Neuronal stem cell (in vitro differentiated cells): ENCODE data around the gene HOXB3.

Experiments used
- DNase-seq: peaks from one replicate; pipeline ENCODE4 v3.0.0-alpha.2; 2013; ENCODE audit warnings: low spot score
- H2AFZ ChIP-seq: one replicate; pipeline ENCODE4 v1.6.1; 2013; ENCODE audit warnings: mild to moderate bottlenecking, low read length, inconsistent platforms
- H2AK5ac ChIP-seq: 2 replicates; pipeline ENCODE4 v1.6.1; 2013; ENCODE audit warnings: low read depth, mild to moderate bottlenecking, inconsistent platforms, low read length, moderate library complexity, mixed read lengths
- H2BK120ac ChIP-seq: 2 replicates; pipeline ENCODE4 v1.6.1; 2013; ENCODE audit warnings: low read depth, mild to moderate bottlenecking, inconsistent platforms, low read length, moderate library complexity, mixed read lengths
- H2BK12ac ChIP-seq: one replicate; pipeline ENCODE4 v1.6.1; 2013; ENCODE audit warnings: low read length, inconsistent platforms
- H2BK15ac ChIP-seq: 2 replicates; pipeline ENCODE4 v1.6.1; 2013; ENCODE audit warnings: mild to moderate bottlenecking, low read length, inconsistent platforms, mixed read lengths
- H2BK5ac ChIP-seq: one replicate; pipeline ENCODE4 v1.6.1; 2013; ENCODE audit warnings: inconsistent platforms, mild to moderate bottlenecking, low read length, moderate library complexity
- H3K14ac ChIP-seq: one replicate; pipeline ENCODE4 v1.6.1; 2013; ENCODE audit warnings: low read length, inconsistent platforms
- H3K18ac ChIP-seq: 2 replicates; pipeline ENCODE4 v1.6.1; 2013; ENCODE audit warnings: low read length, inconsistent platforms
- H3K23ac ChIP-seq: 2 replicates; pipeline ENCODE4 v1.6.1; 2013; ENCODE audit warnings: low read depth, mild to moderate bottlenecking, mixed read lengths, low read length, inconsistent platforms; ENCODE audit not compliant: poor library complexity
- H3K27ac ChIP-seq: replicated peaks from 3 replicates; pipeline ENCODE4 v1.5.1; 2013; ENCODE audit warnings: low read length, inconsistent platforms
- H3K27me3 ChIP-seq, 3 experiments: 2 replicates each; pipeline ENCODE4 v1.6.1; 2013; ENCODE audit warnings: low read length in 3 of 3, mild to moderate bottlenecking in 2 of 3, inconsistent platforms in 1 of 3, low read depth in 1 of 3, mixed read lengths in 1 of 3, moderate library complexity in 1 of 3; ENCODE audit not compliant: control insufficient read depth in 3 of 3, insufficient read depth in 3 of 3
- H3K36me3 ChIP-seq, 2 donors: replicated peaks in 1 of 2; 2 replicates each; pipeline ENCODE4 v1.6.1; 2013; ENCODE audit warnings: low read length in 2 of 2; ENCODE audit not compliant: control insufficient read depth in 2 of 2, insufficient read depth in 2 of 2
- H3K4ac ChIP-seq: 2 replicates; pipeline ENCODE4 v1.6.1; 2013; ENCODE audit warnings: inconsistent platforms, mild to moderate bottlenecking, low read length, moderate library complexity
- H3K4me1 ChIP-seq, 2 donors: 1 replicate in 1 of 2; 2 replicates in 1 of 2; pipeline ENCODE4 v1.6.1; 2013; ENCODE audit warnings: low read length in 2 of 2, low read depth in 1 of 2; ENCODE audit not compliant: control insufficient read depth in 2 of 2, insufficient read depth in 1 of 2
- H3K4me2 ChIP-seq: one replicate; pipeline ENCODE4 v1.6.1; 2013; ENCODE audit warnings: mild to moderate bottlenecking, low read length, inconsistent platforms; ENCODE audit not compliant: insufficient read depth, poor library complexity, severe bottlenecking
- H3K4me3 ChIP-seq, 2 donors: 2 replicates each; pipeline ENCODE4 v1.5.1; 2013; ENCODE audit warnings: low read length in 2 of 2, mild to moderate bottlenecking in 2 of 2, inconsistent platforms in 1 of 2, moderate library complexity in 1 of 2
- H3K79me1 ChIP-seq: one replicate; pipeline ENCODE4 v1.6.1; 2013; ENCODE audit warnings: low read depth, mild to moderate bottlenecking, inconsistent platforms, low read length, moderate library complexity
- H3K9ac ChIP-seq: one replicate; pipeline ENCODE4 v1.6.1; 2013; ENCODE audit warnings: mild to moderate bottlenecking, low read depth, low read length, inconsistent platforms; ENCODE audit not compliant: poor library complexity
- H3K9me3 ChIP-seq, 2 donors: replicated peaks in 1 of 2; 2 replicates each; pipeline versions ENCODE3 to v1.6.1; 2013; ENCODE audit warnings: low read length in 2 of 2, mild to moderate bottlenecking in 2 of 2, inconsistent platforms in 1 of 2, low read depth in 1 of 2, mixed read lengths in 1 of 2, moderate library complexity in 1 of 2; ENCODE audit not compliant: control insufficient read depth in 2 of 2, insufficient read depth in 1 of 2
- H4K8ac ChIP-seq: one replicate; pipeline ENCODE4 v1.6.1; 2013; ENCODE audit warnings: low read depth, mild to moderate bottlenecking, inconsistent platforms, low read length, moderate library complexity
- H4K91ac ChIP-seq: one replicate; pipeline ENCODE4 v1.6.1; 2013; ENCODE audit warnings: low read length, low read depth, mild to moderate bottlenecking, inconsistent platforms; ENCODE audit not compliant: poor library complexity
- WGBS, 2 donors: extraction: QIAGEN DNeasy Blood & Tissue Kit; methylation state at CpG; one replicate each; pipeline ENCODE4 v1.1.7; 2013; ENCODE audit warnings: missing lambda C conversion rate in 2 of 2, mixed read lengths in 1 of 2; ENCODE audit not compliant: insufficient read length in 2 of 2, insufficient replicate concordance in 1 of 2; ENCODE audit errors: extremely low coverage in 2 of 2; 5-methylcytosine and 5-hydroxymethylcytosine counted together

Gene HOXB3

DNA sequence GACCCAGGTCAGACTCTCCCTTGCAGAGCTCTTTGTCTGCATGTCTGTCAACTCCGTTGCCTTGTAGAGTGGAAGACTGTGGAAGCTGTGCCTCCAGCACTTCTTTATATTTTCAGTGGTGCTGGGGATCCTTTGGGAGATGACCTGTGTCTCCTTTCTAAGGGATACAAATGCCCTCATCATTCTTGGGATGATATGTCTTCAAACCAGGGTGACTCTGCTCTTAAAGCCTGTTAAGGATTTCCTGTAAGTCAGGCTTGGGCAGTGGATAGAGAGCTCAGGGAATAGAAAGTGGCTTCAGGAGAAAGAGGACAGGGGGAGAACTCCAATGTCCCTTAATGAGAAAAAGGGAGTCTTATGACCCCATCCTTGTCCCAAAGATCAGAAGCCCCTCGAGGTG, 1.5 kb downstream of the HOXB3 start:
- H3K27ac ChIP-seq = no peak overlapping the region
- no peak overlapping the region for H3K9ac ChIP-seq
- H2AK5ac ChIP-seq = no peak overlapping the region
- no peaks in the 10 kb centered on the region for H3K4me1 ChIP-seq
- no peak overlapping the region for H2BK5ac ChIP-seq
- H3K4me3 ChIP-seq = no peak overlapping the region
- H2BK120ac ChIP-seq = no peak overlapping the region
- no peak overlapping the region for H2AFZ ChIP-seq
- no peak overlapping the region for H4K91ac ChIP-seq
- peaks cover 0 to 3% of the 10 kb centered on the region in 2 donors for H3K9me3 ChIP-seq
- no peak overlapping the region for H3K23ac ChIP-seq
- no peak overlapping the region for H3K18ac ChIP-seq
- H2BK15ac ChIP-seq = no peak overlapping the region
- no peak overlapping the region for H2BK12ac ChIP-seq
- no peak overlapping the region for H3K14ac ChIP-seq
- no peak overlapping the region for H3K4me2 ChIP-seq
- H4K8ac ChIP-seq = no peak overlapping the region
- H3K79me1 ChIP-seq = no peaks in the 10 kb centered on the region
- no CpG with 5 or more reads among the region's 2 CpGs for WGBS, 2 donors
- H3K27me3 ChIP-seq = peaks cover 57 to 100% (median 100%) of the 10 kb centered on the region in 3 experiments
- H3K36me3 ChIP-seq = no peaks in the 10 kb centered on the region
- no peak for DNase-seq
- H3K4ac ChIP-seq = no peak overlapping the region

DNA sequence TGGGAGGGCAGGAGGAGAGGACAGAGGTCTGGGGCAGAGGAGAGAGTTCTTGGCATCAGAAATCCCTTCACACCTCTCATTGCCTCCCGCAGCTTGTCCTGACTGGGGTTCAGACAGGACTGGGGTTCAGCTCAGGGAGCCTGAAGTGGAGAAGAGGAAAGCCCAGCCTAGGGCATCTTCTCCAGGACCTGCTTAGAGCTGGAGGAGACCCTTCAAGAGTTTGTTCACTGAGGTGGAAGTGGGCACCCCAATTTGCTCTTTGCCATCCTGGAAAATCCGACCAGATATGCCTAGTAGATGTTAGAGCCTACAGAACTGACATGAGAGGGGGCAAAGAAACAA, 2.0 kb downstream of the HOXB3 start:
- Histone ChIP-seq H2BK12ac (no peak overlapping the region), H3K4ac (no peak overlapping the region), H4K8ac (no peak overlapping the region), H3K36me3 (no peaks in the 10 kb centered on the region), H2BK120ac (no peak overlapping the region), H3K4me3 (no peak overlapping the region), H3K79me1 (no peaks in the 10 kb centered on the region), H3K9ac (no peak overlapping the region), H2BK5ac (no peak overlapping the region), H3K4me1 (no peaks in the 10 kb centered on the region), H3K9me3 (peaks cover 0 to 3% of the 10 kb centered on the region in 2 donors), H3K14ac (no peak overlapping the region), H2AK5ac (no peak overlapping the region), H2BK15ac (no peak overlapping the region), H3K4me2 (no peak overlapping the region), H4K91ac (no peak overlapping the region), H3K27me3 (peaks cover 55 to 100% (median 100%) of the 10 kb centered on the region in 3 experiments), H3K27ac (no peak overlapping the region), H2AFZ (no peak overlapping the region), H3K18ac (no peak overlapping the region), H3K23ac (no peak overlapping the region)
- no peak for DNase-seq
- WGBS, 2 donors = no CpG with 5 or more reads among the region's 2 CpGs

DNA sequence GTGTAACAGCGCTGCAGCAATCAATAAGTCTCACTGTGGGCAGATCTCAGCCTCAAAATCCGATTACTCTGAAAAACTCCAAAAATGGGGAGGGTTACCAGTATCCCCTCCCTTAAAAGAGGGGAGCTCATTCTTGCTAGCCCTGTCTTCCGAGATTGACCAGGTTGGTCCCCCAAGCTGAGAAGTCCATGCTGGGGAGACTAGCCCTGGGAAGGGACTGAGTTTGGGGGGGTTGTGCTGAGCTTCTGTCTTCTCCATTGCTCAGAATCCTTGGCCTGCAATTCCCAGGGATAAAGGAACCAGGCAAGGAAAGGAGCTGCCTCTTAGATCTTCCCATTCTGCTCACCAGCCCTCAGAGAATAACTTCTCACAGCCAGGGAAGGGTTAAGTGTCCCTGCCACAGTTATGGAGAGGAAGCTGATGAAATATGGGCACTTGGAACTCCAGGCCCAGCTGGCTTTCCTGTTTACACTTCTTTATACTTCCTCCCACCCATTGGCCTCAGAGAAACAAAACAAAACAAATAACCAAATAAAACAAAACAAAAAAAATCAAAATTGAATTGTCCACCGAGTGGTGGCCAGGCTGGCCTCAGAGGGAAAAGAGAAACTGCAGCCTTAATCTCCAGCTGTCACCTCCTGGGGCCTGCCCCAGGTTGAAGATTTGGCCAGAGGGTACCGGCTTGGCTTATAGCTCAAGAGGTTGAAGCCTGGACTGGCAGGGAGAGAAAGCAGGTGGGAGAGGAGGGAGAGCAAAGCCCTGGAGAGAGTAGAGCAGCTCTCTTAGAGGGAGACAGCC, 2.6 kb downstream of the HOXB3 start:
- Histone ChIP-seq H3K18ac (no peak overlapping the region), H2BK5ac (no peak overlapping the region), H3K9me3 (peaks cover 0 to 3% of the 10 kb centered on the region in 2 donors), H4K8ac (no peak overlapping the region), H3K4me3 (no peak overlapping the region), H3K27ac (no peak overlapping the region), H3K79me1 (no peaks in the 10 kb centered on the region), H2AFZ (no peak overlapping the region), H4K91ac (no peak overlapping the region), H3K4me2 (no peak overlapping the region), H2BK12ac (no peak overlapping the region), H3K27me3 (peaks cover 57 to 100% (median 100%) of the 10 kb centered on the region in 3 experiments), H3K36me3 (no peaks in the 10 kb centered on the region), H3K23ac (no peak overlapping the region), H2BK15ac (no peak overlapping the region), H2AK5ac (no peak overlapping the region), H3K14ac (no peak overlapping the region), H3K4me1 (no peaks in the 10 kb centered on the region), H3K4ac (no peak overlapping the region), H2BK120ac (no peak overlapping the region), H3K9ac (no peak overlapping the region)
- no peak for DNase-seq
- no CpG with 5 or more reads among the region's 5 CpGs for WGBS, 2 donors

DNA sequence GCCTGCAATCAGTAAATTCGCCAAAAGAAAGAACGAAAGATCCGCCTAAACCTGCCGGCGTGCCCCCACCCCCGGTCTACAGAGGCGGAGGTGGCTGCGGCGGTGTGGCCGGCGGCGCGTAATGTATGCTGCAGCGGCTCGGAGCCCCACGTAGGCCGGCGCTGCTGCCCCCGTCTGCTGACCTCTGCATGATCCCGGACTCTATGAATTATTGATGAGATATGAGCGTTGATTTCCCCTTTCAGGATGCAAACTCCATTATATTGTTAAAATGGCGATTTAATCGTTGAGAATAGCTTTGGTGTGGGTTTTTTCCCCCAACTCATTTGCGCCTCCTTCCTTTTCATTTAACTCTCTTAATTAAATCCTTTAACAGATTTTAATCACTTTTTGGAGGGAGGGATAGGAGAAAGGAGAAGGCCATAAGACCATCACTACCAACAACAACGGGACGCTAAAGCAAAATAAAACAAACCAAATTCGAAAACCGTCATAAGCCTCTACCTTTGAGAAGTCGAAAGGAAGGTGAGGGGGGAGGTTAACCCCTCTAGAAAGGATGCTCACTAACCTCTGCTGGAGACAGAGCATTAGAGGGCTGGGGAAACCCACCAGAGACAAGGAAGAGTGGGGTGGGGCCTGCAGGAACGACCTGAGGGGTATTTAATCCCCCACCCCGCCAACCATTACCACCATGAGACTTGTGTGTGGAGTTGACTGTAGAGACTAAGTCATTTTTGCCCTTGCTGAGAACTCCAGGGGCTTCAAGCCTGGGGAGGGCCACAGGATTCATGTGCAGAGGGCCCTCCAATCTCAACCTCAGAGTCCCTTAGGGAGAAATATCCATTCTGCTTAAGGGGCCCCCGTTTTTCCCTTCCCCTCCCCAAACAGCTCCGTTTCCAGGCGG, 3.4 kb downstream of the HOXB3 start:
- Histone ChIP-seq H3K79me1 (peaks cover 1% of the 10 kb centered on the region), H3K9me3 (peaks cover 0 to 3% of the 10 kb centered on the region in 2 donors), H2BK12ac (no peak overlapping the region), H4K8ac (no peak overlapping the region), H3K18ac (no peak overlapping the region), H3K14ac (no peak overlapping the region), H3K4me2 (no peak overlapping the region), H2BK120ac (no peak overlapping the region), H3K9ac (no peak overlapping the region), H3K36me3 (no peaks in the 10 kb centered on the region), H4K91ac (no peak overlapping the region), H2AK5ac (no peak overlapping the region), H3K4ac (no peak overlapping the region), H3K27me3 (peaks cover 61 to 100% (median 100%) of the 10 kb centered on the region in 3 experiments), H2BK15ac (no peak overlapping the region), H2AFZ (no peak overlapping the region), H3K4me3 (no peak overlapping the region), H3K27ac (no peak overlapping the region), H3K4me1 (no peaks in the 10 kb centered on the region), H3K23ac (peak overlapping the region; percentile 51), H2BK5ac (no peak overlapping the region)
- WGBS, 2 donors = no CpG with 5 or more reads among the region's 34 CpGs
- no peak for DNase-seq
